Measurements from ENCODE around the gene THAP4.
A peak's percentile ranks its signal among the peaks of the same experiment; 100 is the strongest.

THAP4 gene

GRCh38 chr2:241673797-241674725 lies 37.1 kb upstream of the THAP4 start:
- WGBS, result 93% methylated on average over 21 of the region's 21 CpGs
- H3K4me1 ChIP-seq (ENCODE audit: insufficient read depth, low read length), result no peaks in the 10 kb centered on the region
- peak overlapping the region; percentile 49; the same call in 1 of the 2 replicates for H3K27ac ChIP-seq (ENCODE audit: low read depth, low read length)
- H3K36me3 ChIP-seq (ENCODE audit: insufficient read depth, low read length), result peaks cover 75% of the 10 kb centered on the region
- H3K27me3 ChIP-seq (ENCODE audit: insufficient read depth, low read length), result no peaks in the 10 kb centered on the region
- no peak overlapping the region for H3K9ac ChIP-seq (ENCODE audit: low read depth, low read length)
- H3K4me3 ChIP-seq (ENCODE audit: low read length), result no peak overlapping the region
- no peaks in the 10 kb centered on the region for H3K9me3 ChIP-seq (ENCODE audit: insufficient read depth, low read depth, low read length)

DNA sequence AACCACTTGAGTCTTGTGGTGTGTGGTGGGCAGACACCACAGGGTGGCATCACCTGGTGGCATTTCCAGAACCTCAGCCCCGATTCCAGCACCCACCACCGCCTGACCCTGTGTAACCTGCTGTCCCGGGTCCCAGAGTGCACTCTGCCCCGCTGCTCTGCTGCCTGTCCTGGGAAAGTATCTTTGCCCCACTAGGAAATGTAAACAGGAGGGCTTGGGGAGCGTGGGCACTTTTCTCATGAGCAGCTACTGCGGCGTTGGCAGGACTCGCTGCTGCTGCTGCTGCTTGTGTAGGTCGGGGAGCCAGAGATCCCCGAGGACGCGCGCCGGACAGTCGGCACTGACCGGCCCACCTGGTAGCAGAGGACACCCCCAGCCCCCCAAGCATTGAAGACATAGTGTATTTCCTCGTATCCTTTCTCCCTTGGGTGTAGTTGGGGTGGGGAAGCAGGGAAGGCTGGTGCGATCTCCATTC lies 36.3 kb upstream of the THAP4 start:
- peaks cover 76% of the 10 kb centered on the region for H3K36me3 ChIP-seq (ENCODE audit: insufficient read depth, low read length)
- H3K4me1 ChIP-seq (ENCODE audit: insufficient read depth, low read length), result no peaks in the 10 kb centered on the region
- WGBS, result 95% methylated on average over 18 of the region's 18 CpGs
- H3K27ac ChIP-seq (ENCODE audit: low read depth, low read length), result no peak overlapping the region
- H3K9ac ChIP-seq (ENCODE audit: low read depth, low read length), result no peak overlapping the region
- H3K27me3 ChIP-seq (ENCODE audit: insufficient read depth, low read length), result no peaks in the 10 kb centered on the region
- no peaks in the 10 kb centered on the region for H3K9me3 ChIP-seq (ENCODE audit: insufficient read depth, low read depth, low read length)
- no peak overlapping the region for H3K4me3 ChIP-seq (ENCODE audit: low read length)

GRCh38 chr2:241672243-241673188 lies 35.6 kb upstream of the THAP4 start:
- no peaks in the 10 kb centered on the region for H3K9me3 ChIP-seq (ENCODE audit: insufficient read depth, low read depth, low read length)
- no peak overlapping the region for H3K27ac ChIP-seq (ENCODE audit: low read depth, low read length)
- H3K4me3 ChIP-seq (ENCODE audit: low read length), result no peak overlapping the region
- H3K27me3 ChIP-seq (ENCODE audit: insufficient read depth, low read length), result no peaks in the 10 kb centered on the region
- WGBS, result 95% methylated on average over 42 of the region's 42 CpGs
- no peak overlapping the region for H3K9ac ChIP-seq (ENCODE audit: low read depth, low read length)
- peaks cover 76% of the 10 kb centered on the region for H3K36me3 ChIP-seq (ENCODE audit: insufficient read depth, low read length)
- no peaks in the 10 kb centered on the region for H3K4me1 ChIP-seq (ENCODE audit: insufficient read depth, low read length)

- H3K9ac ChIP-seq (ENCODE audit: low read depth, low read length), result no peak overlapping the region
- H3K27me3 ChIP-seq (ENCODE audit: insufficient read depth, low read length), result no peaks in the 10 kb centered on the region
- H3K4me1 ChIP-seq (ENCODE audit: insufficient read depth, low read length), result no peaks in the 10 kb centered on the region
- peaks cover 72% of the 10 kb centered on the region for H3K36me3 ChIP-seq (ENCODE audit: insufficient read depth, low read length)
- no peak overlapping the region for H3K27ac ChIP-seq (ENCODE audit: low read depth, low read length)
- WGBS, result 97% methylated on average over 31 of the region's 31 CpGs
- H3K4me3 ChIP-seq (ENCODE audit: low read length), result no peak overlapping the region
- no peaks in the 10 kb centered on the region for H3K9me3 ChIP-seq (ENCODE audit: insufficient read depth, low read depth, low read length)
These were observed 34.7 kb upstream of the THAP4 start for GRCh38 chr2:241671457-241672240.

GRCh38 chr2:241670333-241671110 lies 33.6 kb upstream of the THAP4 start:
- peaks cover 65% of the 10 kb centered on the region for H3K36me3 ChIP-seq (ENCODE audit: insufficient read depth, low read length)
- H3K9me3 ChIP-seq (ENCODE audit: insufficient read depth, low read depth, low read length), result no peaks in the 10 kb centered on the region

GRCh38 chr2:241668839-241669238 lies 31.9 kb upstream of the THAP4 start:
- Histone ChIP-seq H3K36me3 (ENCODE audit: insufficient read depth, low read length) (peaks cover 60% of the 10 kb centered on the region), H3K27me3 (ENCODE audit: insufficient read depth, low read length) (no peaks in the 10 kb centered on the region), H3K4me1 (ENCODE audit: insufficient read depth, low read length) (no peaks in the 10 kb centered on the region), H3K9ac (ENCODE audit: low read depth, low read length) (no peak overlapping the region), H3K9me3 (ENCODE audit: insufficient read depth, low read depth, low read length) (no peaks in the 10 kb centered on the region), H3K4me3 (ENCODE audit: low read length) (no peak overlapping the region), H3K27ac (ENCODE audit: low read depth, low read length) (no peak overlapping the region)
- 96% methylated on average over 11 of the region's 12 CpGs for WGBS

More at GRCh38 chr2:241670333-241671110, 33.6 kb upstream of the THAP4 start:
- Histone ChIP-seq H3K27me3 (ENCODE audit: insufficient read depth, low read length) (no peaks in the 10 kb centered on the region), H3K4me3 (ENCODE audit: low read length) (no peak overlapping the region), H3K9ac (ENCODE audit: low read depth, low read length) (no peak overlapping the region), H3K4me1 (ENCODE audit: insufficient read depth, low read length) (no peaks in the 10 kb centered on the region), H3K27ac (ENCODE audit: low read depth, low read length) (no peak overlapping the region)
- 92% methylated on average over 31 of the region's 31 CpGs for WGBS

GRCh38 chr2:241668354-241668753 lies 31.4 kb upstream of the THAP4 start:
- H3K4me3 ChIP-seq (ENCODE audit: low read length), result no peak overlapping the region
- no peaks in the 10 kb centered on the region for H3K27me3 ChIP-seq (ENCODE audit: insufficient read depth, low read length)
- H3K9me3 ChIP-seq (ENCODE audit: insufficient read depth, low read depth, low read length), result no peaks in the 10 kb centered on the region
- peaks cover 60% of the 10 kb centered on the region for H3K36me3 ChIP-seq (ENCODE audit: insufficient read depth, low read length)
- 94% methylated on average over 21 of the region's 21 CpGs for WGBS
- no peak overlapping the region for H3K9ac ChIP-seq (ENCODE audit: low read depth, low read length)
- H3K4me1 ChIP-seq (ENCODE audit: insufficient read depth, low read length), result no peaks in the 10 kb centered on the region
- H3K27ac ChIP-seq (ENCODE audit: low read depth, low read length), result no peak overlapping the region

DNA sequence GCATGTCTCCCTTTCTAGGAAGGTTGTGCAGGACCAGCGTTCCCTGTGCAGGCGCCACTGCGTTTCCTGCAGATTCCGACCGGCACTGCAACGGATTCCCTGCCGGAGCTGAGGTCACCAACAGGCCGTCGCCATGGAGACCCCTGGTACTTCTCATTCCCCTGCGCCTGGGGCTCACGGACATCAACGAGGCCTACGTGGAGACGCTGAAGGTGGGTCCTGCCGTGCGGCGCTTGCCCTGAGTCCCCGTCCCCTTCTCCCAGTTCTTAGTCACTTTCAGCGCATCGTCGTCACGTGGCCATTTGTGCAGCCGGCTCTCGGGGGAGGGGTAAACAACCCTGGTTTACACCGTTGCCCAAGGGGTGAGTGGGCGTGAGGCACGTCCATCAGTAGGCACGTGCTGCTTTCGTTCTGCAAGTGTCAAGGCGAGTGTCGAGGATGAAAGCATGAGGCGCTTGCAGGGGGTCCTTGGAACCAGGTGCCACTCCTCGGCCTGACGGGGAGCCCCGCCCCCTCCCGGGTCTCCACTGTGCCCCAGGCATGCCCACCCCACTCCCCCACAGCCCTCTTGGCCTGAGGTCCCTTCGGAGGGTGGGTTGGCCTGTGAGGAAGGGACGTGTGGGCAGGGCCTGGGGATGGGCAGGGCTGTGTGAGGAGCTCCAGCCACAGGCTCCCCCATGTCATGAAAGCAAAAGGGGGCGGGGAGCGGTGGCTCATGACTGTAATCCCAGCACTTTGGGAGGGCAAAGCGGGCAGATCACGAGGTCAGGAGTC lies 29.9 kb upstream of the THAP4 start:
- Histone ChIP-seq H3K9me3 (ENCODE audit: insufficient read depth, low read depth, low read length) (no peaks in the 10 kb centered on the region), H3K9ac (ENCODE audit: low read depth, low read length) (no peak overlapping the region), H3K36me3 (ENCODE audit: insufficient read depth, low read length) (peaks cover 52% of the 10 kb centered on the region), H3K4me1 (ENCODE audit: insufficient read depth, low read length) (no peaks in the 10 kb centered on the region), H3K27ac (ENCODE audit: low read depth, low read length) (no peak overlapping the region), H3K4me3 (ENCODE audit: low read length) (no peak overlapping the region), H3K27me3 (ENCODE audit: insufficient read depth, low read length) (no peaks in the 10 kb centered on the region)
- 83% methylated on average over 42 of the region's 42 CpGs for WGBS

GRCh38 chr2:241665731-241666440 lies 28.9 kb upstream of the THAP4 start:
- no peak overlapping the region for H3K9ac ChIP-seq (ENCODE audit: low read depth, low read length)
- H3K4me1 ChIP-seq (ENCODE audit: insufficient read depth, low read length), result no peaks in the 10 kb centered on the region
- no peaks in the 10 kb centered on the region for H3K27me3 ChIP-seq (ENCODE audit: insufficient read depth, low read length)
- no peak overlapping the region for H3K4me3 ChIP-seq (ENCODE audit: low read length)
- WGBS, result 91% methylated on average over 22 of the region's 23 CpGs
- H3K9me3 ChIP-seq (ENCODE audit: insufficient read depth, low read depth, low read length), result no peaks in the 10 kb centered on the region
- peaks cover 52% of the 10 kb centered on the region for H3K36me3 ChIP-seq (ENCODE audit: insufficient read depth, low read length)
- no peak overlapping the region for H3K27ac ChIP-seq (ENCODE audit: low read depth, low read length)
